GM10847 (cell line): Measurements from ENCODE around the gene AREL1.

Experiments used
- POLR2A ChIP-seq: IDR thresholded peaks from 2 replicates; pipeline ENCODE4 v1.6.1; 2011; ENCODE audit not compliant: insufficient read length; ENCODE audit errors: extremely low read depth

Gene AREL1

DNA sequence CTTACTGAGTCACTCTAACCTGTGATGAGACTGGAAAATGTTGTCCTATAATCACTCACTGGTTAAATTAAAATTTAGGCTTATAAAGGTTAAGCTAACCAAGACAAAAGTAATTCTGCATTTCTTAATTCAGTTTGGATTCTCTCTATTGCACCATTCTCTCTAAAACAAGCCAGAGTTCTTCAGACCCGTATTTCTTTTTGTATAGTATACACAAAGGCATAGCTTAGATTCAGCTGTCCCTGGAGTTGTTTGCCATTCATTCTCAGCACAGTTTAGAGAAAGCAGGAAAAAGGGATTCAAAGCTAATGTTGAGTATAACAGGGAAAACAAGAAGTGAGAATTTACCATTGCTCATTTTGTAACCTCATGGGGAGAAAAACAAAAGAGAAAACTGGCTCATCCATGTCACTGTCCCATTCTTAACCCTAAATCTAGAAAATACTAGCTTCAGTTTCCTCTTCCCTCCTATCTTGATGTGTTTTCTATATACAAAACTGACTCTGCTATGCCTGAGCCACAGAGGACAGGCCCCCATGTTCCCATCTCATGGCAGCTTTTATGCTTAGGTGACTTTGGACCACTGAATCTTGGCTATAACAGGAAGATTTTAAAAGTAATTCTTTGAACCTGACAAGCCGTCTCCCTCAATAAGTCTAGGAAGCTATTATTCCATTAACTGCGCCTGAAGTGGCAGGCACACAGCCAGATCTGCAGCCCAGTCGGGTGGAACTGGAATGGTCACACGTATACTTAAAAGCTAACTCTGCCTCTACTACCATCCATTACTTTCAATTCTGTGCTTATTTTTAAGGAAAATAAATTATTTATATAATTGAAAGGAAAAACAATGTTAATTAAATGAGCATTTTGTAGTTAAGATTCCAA is 7.0 kb downstream of the AREL1 start:
- TF ChIP-seq POLR2A = no peak

DNA sequence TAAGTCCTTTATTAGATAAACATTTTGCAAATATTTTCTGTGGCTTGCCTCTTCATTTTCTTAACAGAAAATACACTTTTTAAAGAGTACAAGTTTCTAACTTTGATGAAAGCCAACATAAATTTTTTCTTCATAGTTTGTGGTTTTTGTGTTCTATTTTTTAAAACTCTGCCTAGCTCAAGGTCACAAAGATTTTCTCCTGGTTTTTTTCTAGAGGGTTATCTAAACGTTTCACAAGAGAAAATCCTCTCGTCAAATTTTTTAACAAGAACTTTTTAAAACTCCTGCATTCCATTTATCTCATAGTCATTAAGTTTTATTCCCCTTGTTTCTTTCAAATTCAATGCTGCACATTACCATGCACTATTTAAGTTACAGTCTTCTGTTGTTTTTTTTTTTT is 8.2 kb downstream of the AREL1 start:
- no peak for TF ChIP-seq POLR2A

DNA sequence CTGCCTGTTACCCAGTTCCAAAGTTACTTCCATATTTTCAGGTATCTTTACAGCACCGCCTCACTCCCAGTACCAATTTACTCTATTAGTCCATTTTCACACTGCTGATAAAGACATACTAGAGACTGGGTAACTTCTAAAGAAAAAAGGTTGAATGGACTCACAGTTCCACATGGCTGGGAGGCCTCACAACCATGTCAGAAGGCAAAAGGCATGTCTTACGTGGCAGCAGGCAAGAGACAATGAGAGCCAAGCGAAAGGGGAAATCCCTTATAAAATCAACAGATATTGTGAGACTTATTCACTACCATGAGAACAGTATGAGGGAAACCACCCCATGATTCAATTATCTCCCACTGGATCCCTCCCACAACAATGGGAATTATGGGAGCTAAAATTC is 9.8 kb downstream of the AREL1 start:
- TF ChIP-seq POLR2A = no peak

DNA sequence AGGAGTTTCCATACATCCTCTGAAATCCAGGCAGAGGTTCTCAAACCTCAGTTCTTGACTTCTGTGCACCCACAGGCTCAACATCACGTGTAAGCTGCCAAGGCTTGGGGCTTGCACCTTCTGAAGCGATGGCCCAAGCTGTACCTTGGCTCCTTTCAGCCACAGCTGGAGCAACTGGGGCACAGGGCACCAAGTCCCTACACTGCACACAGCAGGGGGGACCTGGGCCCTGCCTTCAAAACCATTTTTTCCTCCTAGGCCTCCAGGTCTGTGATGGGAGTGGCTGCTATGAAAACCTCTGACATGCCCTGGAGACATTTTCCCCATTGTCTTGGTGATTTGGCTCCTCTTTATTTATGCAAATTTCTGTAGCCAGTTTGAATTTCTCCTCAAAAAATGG is 10.6 kb downstream of the AREL1 start:
- no peak for TF ChIP-seq POLR2A

DNA sequence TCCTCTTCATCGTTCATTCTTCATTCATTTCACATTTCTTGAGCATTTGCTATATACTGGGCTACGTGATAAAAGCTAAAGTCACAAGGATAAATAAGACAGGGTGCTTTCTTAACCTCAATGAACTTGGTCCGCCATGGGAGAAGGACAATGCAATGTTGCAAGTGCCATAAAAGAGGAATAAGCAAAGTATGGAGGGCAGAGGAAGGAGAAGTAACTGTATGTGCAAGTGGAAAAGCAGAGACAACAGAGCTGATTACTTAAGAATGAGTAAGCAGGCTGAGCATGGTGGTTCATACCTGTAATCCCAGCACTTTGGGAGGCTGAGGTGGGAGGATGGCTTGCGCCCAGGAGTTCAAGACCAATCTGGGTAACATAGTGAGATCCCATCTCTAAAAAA is 14.4 kb downstream of the AREL1 start:
- TF ChIP-seq POLR2A = no peak

DNA sequence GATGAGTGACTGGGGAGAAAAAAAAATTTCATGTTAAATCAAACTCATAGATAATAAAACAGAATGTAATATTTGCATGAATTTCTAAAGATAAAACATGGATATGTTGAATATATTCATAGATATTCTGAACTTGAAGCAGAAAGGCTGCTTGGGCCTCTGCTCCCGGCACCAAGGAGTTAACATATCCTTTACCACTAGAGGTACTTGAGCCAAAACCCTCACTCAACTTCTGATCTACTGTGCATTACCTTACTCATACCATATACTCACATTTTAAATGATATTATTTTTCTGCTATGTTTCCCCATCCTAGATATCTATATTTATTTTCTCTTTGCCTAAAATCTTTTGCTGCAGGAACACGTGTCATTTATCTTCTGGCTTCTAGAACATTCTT is 14.9 kb downstream of the AREL1 start:
- no peak for TF ChIP-seq POLR2A

DNA sequence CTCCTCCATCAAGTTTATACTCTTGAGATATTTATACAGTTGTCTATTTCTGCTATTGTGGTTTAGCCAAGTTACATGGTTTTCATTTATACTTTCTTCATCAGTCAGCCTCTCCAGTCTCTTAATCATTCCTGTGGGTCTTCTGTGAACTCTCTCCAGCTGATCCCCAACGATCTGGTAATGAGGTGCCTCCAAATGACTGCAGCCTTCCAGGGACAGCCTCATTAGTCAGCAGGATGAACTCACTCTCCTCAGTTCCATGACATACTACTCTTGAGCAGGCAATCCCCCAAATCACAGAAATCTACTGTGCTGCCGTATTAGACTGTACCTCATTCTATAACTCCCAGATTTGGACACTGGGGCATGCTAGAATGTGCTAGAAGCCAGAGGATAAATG is 15.3 kb downstream of the AREL1 start:
- TF ChIP-seq POLR2A = no peak

DNA sequence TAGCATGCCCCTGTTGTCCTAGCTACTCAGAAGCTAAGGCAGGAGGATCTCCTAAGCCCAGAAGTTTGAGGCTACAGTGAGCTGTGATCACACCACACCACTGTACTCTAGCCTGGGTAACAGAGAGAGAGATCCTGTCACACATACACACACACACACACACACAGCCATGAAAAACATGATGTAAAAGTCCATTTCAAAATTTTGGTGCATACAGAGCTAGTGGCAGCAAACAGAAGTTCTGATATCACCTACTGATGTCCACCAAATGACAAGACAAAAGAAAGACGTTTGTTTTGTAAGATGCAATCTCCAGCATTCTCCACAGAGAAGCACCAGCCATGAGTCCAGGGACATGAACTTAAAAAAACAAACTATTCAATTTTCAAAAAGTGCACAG is 15.9 kb downstream of the AREL1 start:
- TF ChIP-seq POLR2A = no peak

DNA sequence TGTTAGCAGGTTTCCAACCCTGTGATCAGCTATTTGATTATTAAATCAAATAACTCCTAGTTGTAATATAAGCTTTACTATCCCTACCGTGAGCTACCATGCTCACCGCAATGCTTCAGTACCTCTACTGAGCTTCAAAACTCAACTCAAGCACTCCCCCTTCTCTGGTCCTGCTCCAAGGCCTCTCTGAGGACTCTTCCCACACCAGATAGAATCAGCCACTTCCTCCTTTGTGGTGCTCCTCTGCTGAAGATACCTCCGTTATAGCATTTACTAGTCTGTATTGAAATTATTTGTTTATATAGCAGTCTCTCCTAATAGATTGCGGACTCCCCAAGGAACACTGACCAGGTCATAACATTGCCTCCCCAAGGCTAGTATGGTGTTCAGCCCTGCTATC is 17.5 kb downstream of the AREL1 start:
- TF ChIP-seq POLR2A = no peak

DNA sequence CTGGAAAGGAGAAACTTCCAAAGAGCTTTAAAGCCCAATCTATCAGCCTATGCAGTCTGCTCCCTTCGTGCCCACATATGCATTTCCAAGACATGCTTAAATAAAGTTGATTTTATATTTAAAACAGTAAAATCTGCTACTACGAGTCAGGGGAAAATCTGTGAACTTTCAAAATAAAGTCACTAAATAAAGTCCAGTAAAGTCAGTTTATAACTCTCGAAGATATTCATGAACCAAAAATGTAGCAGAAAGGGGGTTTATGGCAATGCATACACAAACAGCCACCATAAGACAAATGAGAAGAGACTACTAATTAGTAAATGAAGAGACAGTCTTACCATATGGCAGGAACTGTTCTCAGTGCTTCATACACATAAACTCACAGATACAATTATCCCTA is 19.7 kb downstream of the AREL1 start:
- no peak for TF ChIP-seq POLR2A

DNA sequence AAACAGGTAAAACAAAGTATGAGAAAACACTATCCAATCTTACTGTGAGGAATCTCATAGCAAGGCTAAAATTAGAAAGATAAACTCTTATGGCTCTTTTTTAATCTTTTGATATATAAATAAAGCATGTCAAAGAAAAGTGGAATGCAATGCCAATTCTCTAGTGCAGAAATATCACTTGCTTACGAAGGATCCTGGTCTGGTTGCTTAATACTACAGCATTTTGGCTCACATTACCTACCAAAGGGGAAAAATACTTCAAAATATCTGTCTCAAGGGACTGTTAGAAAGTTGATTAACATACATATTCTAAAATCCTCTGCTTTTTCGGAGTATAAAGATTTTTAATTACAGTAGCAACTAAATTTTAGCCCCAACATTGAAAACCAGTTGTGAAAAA is 21.4 kb downstream of the AREL1 start:
- TF ChIP-seq POLR2A = no peak

DNA sequence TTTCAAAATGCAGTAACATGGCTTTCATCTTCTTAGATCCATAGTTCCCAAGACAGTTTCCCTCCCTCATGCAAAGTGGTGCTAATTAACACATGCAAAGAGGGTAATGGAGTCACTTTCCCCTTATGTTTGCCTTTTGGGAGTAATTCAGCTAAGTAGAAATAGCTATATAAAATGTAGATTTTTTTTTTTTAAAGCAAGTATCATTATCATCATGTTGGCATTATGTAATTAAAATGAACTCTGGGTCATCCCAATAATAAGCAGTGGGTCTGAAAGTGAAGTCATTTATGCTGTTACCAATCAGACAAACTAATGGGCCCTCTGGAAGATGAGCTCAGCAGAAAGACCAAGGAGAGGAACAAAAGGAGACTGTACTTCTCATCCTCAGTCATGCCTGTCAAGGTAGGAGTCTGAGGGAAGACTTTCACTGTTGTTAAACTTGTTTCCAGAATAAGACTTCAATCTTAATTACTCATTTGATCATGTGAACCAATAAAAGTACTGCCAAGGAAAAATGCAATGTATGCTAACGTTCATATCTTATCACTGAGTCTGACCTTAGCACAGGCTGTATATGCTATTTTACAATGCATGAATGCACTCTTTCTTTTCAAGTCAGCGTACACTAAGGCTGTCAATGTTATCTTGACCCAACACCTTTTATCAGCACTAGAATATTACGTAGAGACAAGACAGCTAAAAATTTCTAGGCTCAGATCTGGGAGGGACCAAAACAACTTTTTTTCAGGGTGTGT is 26.8 kb downstream of the AREL1 start:
- TF ChIP-seq POLR2A = no peak

DNA sequence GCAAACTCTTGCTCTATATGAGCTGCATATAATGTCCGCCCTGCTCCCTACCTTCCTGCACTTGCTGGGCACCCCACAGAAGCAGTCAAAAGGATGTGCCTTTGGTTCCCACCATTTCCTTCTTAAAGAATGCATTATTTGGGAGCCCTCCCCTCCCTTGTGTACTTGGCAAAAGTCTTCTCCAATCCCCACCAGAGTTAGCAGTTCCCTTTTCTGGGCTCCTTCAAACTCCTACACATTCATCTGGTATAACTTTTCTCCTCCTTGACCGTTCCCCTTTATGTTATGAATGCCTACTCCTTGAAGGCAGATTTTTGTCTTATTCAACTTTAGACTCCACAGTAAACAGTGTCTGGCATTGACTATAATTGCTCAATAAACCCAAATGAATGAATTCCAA is 27.8 kb downstream of the AREL1 start:
- no peak for TF ChIP-seq POLR2A

DNA sequence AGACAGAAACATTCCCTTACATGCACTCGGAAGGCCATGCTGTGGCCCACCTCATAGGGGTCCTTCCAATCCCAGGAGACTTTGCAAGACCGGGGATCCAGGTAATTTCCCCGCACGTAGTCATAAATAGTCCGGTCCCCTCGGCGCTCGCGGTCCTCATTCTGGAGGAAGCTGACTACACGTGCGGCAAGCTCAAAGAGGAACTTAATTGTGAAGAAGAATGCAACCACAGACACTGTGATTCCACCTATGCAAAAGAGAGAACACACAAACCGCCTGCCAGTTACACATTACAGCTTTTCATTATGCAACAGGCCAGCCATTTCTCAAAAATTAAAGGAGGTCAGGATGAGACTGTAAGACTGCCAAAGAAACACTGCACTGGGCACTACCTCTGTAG is 28.4 kb downstream of the AREL1 start:
- TF ChIP-seq POLR2A = no peak

DNA sequence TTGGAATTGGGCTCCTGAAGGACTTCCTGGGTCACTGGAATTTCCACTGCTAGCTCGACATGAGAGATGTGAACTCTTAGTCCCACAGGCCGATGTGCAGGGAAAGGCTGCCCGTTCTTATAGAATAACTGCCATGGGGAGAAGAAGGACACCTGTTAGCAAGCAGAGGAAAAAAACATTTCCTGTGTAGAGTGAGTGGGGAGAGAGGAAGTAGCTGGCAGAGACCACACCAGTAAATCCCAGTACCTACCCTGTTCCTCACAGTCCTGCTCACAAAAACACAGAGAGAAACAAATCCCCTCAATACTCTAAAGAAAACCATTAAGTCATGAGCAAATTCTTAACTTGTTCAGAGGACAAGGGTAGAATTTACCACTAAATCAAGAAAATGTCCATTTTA is 29.5 kb downstream of the AREL1 start:
- no peak for TF ChIP-seq POLR2A

DNA sequence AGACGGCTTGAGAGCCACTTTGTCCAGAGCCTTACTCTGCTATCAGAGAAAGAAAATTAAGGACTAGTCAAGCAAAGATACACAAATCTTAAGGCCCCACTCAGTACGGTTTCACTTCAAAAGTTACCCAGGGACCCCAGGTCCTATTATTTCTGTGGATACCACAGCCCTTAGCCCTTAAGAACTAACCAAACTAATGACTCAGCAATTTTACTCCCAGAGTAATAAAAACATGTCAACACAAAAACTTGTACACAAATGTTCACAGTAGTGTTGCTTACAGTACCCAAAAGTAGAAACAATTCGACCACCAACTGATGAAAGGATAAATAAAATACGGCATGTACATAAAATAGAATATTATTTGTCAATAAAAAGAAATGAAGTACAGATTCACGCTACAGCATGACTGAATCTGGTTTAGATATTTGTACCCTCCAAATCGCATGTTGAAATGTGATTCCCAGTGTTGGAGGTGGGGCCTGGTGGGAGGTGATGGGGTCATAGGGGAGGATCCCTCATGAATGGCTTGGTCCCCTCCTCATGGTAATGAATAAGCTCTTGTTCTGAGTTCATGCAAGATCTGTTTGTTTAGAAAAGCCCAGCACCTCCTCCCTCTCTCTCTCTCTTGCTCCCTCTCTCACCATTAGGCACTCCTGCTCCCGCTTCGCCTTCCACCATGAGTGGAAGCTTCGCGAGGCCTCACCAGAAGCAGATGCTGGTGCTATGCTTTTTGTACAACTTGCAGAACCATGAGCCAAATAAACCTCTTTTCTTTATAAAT is 30.5 kb downstream of the AREL1 start:
- TF ChIP-seq POLR2A = no peak
